PFSK-1 (cell line): ENCODE measurements around the gene XXYLT1.

Source experiments
- POLR2AphosphoS5 ChIP-seq: IDR thresholded peaks from 2 replicates; pipeline ENCODE4 v1.6.1; 2012; ENCODE audit warnings: low read depth, mild to moderate bottlenecking, control low read depth, low read length, moderate library complexity
- REST ChIP-seq, 2 experiments: IDR thresholded peaks; 2 replicates each; pipeline versions ENCODE4 v1.6.1 to v1.8.0; 2011 to 2012; ENCODE audit warnings: low read depth in 2 of 2, low read length in 2 of 2, control low read depth in 1 of 2, inconsistent platforms in 1 of 2, mild to moderate bottlenecking in 1 of 2, moderate library complexity in 1 of 2; ENCODE audit not compliant: insufficient read depth in 1 of 2
- SIN3A ChIP-seq: IDR thresholded peaks from 2 replicates; pipeline ENCODE4 v1.6.1; 2012; ENCODE audit warnings: mild to moderate bottlenecking, low read length, moderate library complexity, borderline replicate concordance; ENCODE audit not compliant: insufficient read depth
- TAF1 ChIP-seq: IDR thresholded peaks from 2 replicates; pipeline ENCODE4 v1.6.1; 2012; ENCODE audit warnings: low read length, control low read depth, borderline replicate concordance; ENCODE audit not compliant: insufficient read depth

DNA sequence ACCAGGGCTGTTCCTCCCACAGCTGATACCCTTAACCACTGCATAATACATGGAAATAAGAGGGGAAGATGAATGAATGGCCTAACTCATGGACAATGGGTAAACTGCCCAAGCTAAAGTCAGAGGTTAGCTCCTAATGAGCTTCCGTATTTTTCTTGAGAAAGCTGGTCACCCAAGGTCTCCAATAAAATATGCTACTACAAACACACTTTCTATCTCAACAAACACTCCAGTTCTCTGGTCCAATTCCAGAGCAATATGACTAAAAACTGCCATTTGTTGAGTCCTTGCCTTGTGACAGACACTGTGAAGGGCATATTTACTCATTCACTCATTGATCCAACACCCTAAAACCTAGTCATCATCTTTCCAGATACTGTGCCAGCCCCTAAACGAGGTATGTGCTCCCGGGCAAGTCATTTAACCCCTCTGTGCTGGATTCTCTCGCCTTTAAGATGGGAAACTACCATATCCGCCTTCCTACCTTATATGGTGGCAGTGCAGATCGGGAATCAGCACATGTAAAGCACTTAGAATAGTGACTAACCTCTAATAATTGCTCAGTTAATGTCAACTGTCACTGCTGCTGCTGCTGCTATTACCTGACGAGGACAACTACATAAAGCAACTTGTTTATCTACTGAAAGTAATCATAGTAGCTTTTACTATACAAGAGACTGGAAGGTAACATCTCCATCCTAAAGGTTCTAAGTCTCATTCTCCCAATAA, 89.1 kb downstream of the XXYLT1 start:
- TF ChIP-seq POLR2AphosphoS5: no peak
- no peak for TF ChIP-seq REST (IDR thresholded peaks at IDR 0.05; ENCODE audit: insufficient read depth in 1 of 2, low read depth in 2 of 2, low read length in 2 of 2)
- no peak for TF ChIP-seq TAF1
- TF ChIP-seq SIN3A: no peak
